ENCODE results near the gene OR51F2. TPM values are rescaled to one million over a fixed set of nuclear protein-coding genes. Genes with fewer than 3 reads are reported as not detected.

The OR51F2 gene
- polyA plus RNA-seq, 1 of the 3 experiments (the other 2 are of a cell fraction): not detected

DNA sequence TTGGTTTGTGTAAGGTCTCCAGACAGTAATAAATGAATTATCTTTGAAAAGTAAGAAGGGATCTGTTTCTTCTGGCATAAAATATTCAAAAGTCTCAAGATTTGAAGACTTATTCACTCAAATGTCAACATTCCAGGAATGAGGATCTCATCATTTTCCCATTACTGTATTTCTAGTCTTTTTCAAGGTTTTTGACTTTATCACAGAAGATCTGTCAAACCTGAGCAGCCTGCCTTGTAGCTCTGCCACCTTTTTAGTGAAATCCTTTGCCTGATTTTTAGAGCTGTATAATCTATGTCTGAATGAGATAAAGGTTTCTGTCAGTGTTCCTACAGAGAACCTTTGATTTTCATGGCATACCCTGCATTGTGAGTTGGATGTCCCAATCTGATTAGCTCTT, 4.0 kb downstream of the OR51F2 start:
- peaks cover 9% of the 10 kb centered on the region; the same call in 1 of the 2 replicates for H3K27me3 ChIP-seq (ENCODE audit: insufficient read depth)
- CTCF ChIA-PET: no interaction called here
- H3K4me2 ChIP-seq: no peak overlapping the region
- H3K9ac ChIP-seq: no peak overlapping the region
- H3K79me2 ChIP-seq (ENCODE audit: insufficient read depth): no peaks in the 10 kb centered on the region
- H3K9me2 ChIP-seq: no peaks in the 10 kb centered on the region
- H2AFZ ChIP-seq (ENCODE audit: low read depth): no peak overlapping the region
- no peaks in the 10 kb centered on the region for H3K36me3 ChIP-seq (replicated peaks in 1 of 2; ENCODE audit: control insufficient read depth in 1 of 2, insufficient read depth in 2 of 2, low read length in 1 of 2)
- no peak overlapping the region for H3K27ac ChIP-seq (ENCODE audit: low read depth in 2 of 2, low read length in 1 of 2)
- POLR2A ChIA-PET: no interaction called here
- H3K9me3 ChIP-seq: no peaks in the 10 kb centered on the region
- H3F3A ChIP-seq (replicated peaks; ENCODE audit: insufficient read depth): no peaks in the 10 kb centered on the region
- H3K4me3 ChIP-seq (ENCODE audit: low read depth in 2 of 2, low read length in 1 of 2): no peak overlapping the region
- no peak for TF ChIP-seq TCF12 (IDR thresholded peaks at IDR 0.05)
- no peak for TF ChIP-seq SIN3A (IDR thresholded peaks at IDR 0.05; ENCODE audit: borderline replicate concordance, low read depth, low read length)
- TF ChIP-seq CTCF (IDR thresholded peaks at IDR 0.05): no peak
- TF ChIP-seq RXRA (IDR thresholded peaks at IDR 0.05; ENCODE audit: borderline replicate concordance, low read depth): no peak
- TF ChIP-seq NRF1 (IDR thresholded peaks at IDR 0.05; ENCODE audit: low read depth, low read length): no peak
- TF ChIP-seq NFIC (IDR thresholded peaks at IDR 0.05; ENCODE audit: borderline replicate concordance): no peak
- TF ChIP-seq GABPA (IDR thresholded peaks at IDR 0.05; ENCODE audit: low read depth): no peak
- TF ChIP-seq ELF1 (IDR thresholded peaks at IDR 0.05): no peak
- TF ChIP-seq POLR2AphosphoS5 (IDR thresholded peaks at IDR 0.05; ENCODE audit: low read depth, low read length): no peak
- TF ChIP-seq TAF1 (IDR thresholded peaks at IDR 0.05; ENCODE audit: borderline replicate concordance, low read depth, low read length): no peak
- TF ChIP-seq, protein P1, sequence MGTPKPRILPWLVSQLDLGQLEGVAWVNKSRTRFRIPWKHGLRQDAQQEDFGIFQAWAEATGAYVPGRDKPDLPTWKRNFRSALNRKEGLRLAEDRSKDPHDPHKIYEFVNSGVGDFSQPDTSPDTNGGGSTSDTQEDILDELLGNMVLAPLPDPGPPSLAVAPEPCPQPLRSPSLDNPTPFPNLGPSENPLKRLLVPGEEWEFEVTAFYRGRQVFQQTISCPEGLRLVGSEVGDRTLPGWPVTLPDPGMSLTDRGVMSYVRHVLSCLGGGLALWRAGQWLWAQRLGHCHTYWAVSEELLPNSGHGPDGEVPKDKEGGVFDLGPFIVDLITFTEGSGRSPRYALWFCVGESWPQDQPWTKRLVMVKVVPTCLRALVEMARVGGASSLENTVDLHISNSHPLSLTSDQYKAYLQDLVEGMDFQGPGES (IDR thresholded peaks at IDR 0.05; ENCODE audit: low read depth, low read length): no peak
- no peak for TF ChIP-seq MAX (IDR thresholded peaks at IDR 0.05; ENCODE audit: low read depth)
- TF ChIP-seq RAD21 (IDR thresholded peaks at IDR 0.05; ENCODE audit: low read length): no peak
- TF ChIP-seq SMC3 (IDR thresholded peaks at IDR 0.05; ENCODE audit: low read depth, low read length): no peak
- no peak for TF ChIP-seq REST (IDR thresholded peaks at IDR 0.05; ENCODE audit: low read depth, low read length)
- no peak for TF ChIP-seq EP300 (IDR thresholded peaks at IDR 0.05; ENCODE audit: borderline replicate concordance in 1 of 2, low read depth in 1 of 2, low read length in 1 of 2)
- no peak for TF ChIP-seq CHD2 (IDR thresholded peaks at IDR 0.05; ENCODE audit: low read length, partially characterized antibody)
- TF ChIP-seq FOXJ3 (CRISPR knock-in tag; IDR thresholded peaks at IDR 0.05): no peak
- no peak for DNase-seq
- H4K20me1 ChIP-seq (ENCODE audit: insufficient read depth): no peaks in the 10 kb centered on the region
- H3K4me1 ChIP-seq (ENCODE audit: control insufficient read depth in 1 of 2, insufficient read depth in 2 of 2, low read depth in 1 of 2, low read length in 1 of 2): no peaks in the 10 kb centered on the region
